ENCODE data around the gene AMDHD2. TPM values are rescaled to one million over a fixed set of nuclear protein-coding genes. Genes with fewer than 3 reads are reported as not detected.

AMDHD2 gene
- total RNA-seq, 1 experiment from 2014 or later = 50.3 TPM

DNA sequence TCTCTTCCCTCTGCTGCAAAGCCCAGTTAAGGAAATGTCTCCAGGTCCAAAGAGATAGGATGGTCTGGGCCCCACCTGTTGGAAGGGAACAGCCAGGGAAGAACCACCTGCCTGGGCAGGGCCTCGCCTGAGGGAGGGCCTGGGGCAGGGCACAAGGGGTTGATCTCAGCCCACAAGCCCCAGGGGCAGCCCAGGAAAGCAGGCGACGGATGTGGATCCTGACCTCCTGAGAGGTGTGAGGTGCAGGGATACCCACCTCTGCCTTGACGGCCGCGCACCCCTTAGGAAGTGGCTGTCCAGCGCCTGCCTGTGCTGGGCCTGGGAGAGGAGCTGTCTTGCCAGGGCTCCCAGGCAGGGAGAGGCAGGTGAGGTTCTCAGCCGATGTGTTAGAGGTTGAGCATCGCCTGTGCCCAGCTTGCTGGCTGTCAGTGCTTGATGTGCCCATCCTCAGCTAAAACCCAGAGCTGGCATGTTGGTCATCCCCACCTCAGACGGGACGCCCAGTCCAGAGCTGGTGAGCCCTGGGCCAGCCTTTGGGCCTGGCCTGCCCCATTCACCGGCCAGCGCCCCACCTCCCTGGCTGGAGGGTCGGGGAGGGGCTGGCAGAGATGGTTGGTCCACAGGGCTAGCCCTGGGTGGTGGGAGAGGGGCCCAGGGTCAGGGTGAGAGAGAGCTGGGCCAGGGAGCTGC is 10.6 kb downstream of the AMDHD2 start:
- Histone ChIP-seq H4K20me1 (ENCODE audit: low read length) (no peaks in the 10 kb centered on the region), H3K9me2 (replicated peaks; ENCODE audit: low read length) (no peaks in the 10 kb centered on the region), H3K27me3 (ENCODE audit: low read length) (no peaks in the 10 kb centered on the region), H3K4me1 (ENCODE audit: insufficient read depth, low read length) (peaks cover 4% of the 10 kb centered on the region; the same call in 1 of the 2 replicates), H3K4me2 (ENCODE audit: low read length) (peak overlapping the region; percentile 81; the same call in 1 of the 2 replicates), H2AFZ (ENCODE audit: low read length) (no peak overlapping the region), H3K27ac (ENCODE audit: low read length) (no peak overlapping the region), H3K4me3 (ENCODE audit: low read length) (no peak overlapping the region), H3K9ac (ENCODE audit: low read length) (no peak overlapping the region), H3F3A (ENCODE audit: low read length, unreplicated experiment) (no peaks in the 10 kb centered on the region), H3K79me2 (ENCODE audit: low read length) (no peaks in the 10 kb centered on the region), H3K9me3 (ENCODE audit: low read length) (no peaks in the 10 kb centered on the region), H3K36me3 (ENCODE audit: low read depth, low read length) (no peaks in the 10 kb centered on the region; the same call in 1 of the 2 replicates)
- ATAC-seq = no peak
- no peak for TF ChIP-seq EZH2phosphoT487 (IDR thresholded peaks at IDR 0.05; ENCODE audit: borderline replicate concordance, low read length)
- no peak for TF ChIP-seq EZH2 (IDR thresholded peaks at IDR 0.05; ENCODE audit: low read length, unreplicated experiment)
- TF ChIP-seq, protein P1, sequence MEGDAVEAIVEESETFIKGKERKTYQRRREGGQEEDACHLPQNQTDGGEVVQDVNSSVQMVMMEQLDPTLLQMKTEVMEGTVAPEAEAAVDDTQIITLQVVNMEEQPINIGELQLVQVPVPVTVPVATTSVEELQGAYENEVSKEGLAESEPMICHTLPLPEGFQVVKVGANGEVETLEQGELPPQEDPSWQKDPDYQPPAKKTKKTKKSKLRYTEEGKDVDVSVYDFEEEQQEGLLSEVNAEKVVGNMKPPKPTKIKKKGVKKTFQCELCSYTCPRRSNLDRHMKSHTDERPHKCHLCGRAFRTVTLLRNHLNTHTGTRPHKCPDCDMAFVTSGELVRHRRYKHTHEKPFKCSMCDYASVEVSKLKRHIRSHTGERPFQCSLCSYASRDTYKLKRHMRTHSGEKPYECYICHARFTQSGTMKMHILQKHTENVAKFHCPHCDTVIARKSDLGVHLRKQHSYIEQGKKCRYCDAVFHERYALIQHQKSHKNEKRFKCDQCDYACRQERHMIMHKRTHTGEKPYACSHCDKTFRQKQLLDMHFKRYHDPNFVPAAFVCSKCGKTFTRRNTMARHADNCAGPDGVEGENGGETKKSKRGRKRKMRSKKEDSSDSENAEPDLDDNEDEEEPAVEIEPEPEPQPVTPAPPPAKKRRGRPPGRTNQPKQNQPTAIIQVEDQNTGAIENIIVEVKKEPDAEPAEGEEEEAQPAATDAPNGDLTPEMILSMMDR (conservative IDR thresholded peaks at IDR 0.05; ENCODE audit: low read depth, low read length) = no peak
- DNase-seq = no peak
- CTCF ChIA-PET = no interaction called here
- POLR2A ChIA-PET (ENCODE audit: unreplicated experiment) = interaction anchor here (0.5 kb wide), 1 partner anchor 10 kb away, joined by 14 read pairs; no protein-coding TSS in a partner anchor
- intact Hi-C loops (cut with micrococcal nuclease) = no loop called here
- BruUV-seq (replicated peaks) = TSS peak; percentile 8

DNA sequence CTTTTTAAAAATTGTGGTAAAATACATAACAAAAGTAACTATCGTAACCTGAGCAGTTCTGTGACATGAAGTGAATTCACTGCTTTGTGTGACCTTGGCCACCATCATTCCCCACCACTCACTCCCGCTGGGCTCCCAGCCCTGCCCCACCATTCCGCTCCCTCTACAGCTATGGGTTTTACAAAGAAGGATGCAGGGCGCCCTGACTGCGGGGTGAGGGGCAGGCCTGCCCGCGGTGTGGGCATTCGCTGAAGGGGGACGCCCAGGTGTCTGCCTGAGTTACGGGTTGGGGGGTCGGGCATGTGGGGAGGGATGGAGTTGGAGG is 11.2 kb downstream of the AMDHD2 start, which contains the start of gene CEMP1:
Gene CEMP1, minus strand, starts transcription at position 38 of the 325 bp plus-strand sequence. CDS start 335 bp downstream, outside the sequence.
- no TSS peak for BruUV-seq (replicated peaks)
- no peak for DNase-seq
- CTCF ChIA-PET = no interaction called here
- peak within 1 kb of the TSS; percentile 70 for H3K9ac ChIP-seq (ENCODE audit: low read length)
- peak within 1 kb of the TSS; percentile 63 for H2AFZ ChIP-seq (ENCODE audit: low read length)
- H3K27me3 ChIP-seq (ENCODE audit: low read length) = no peaks in the 10 kb centered on the region
- H4K20me1 ChIP-seq (ENCODE audit: low read length) = no peaks in the 10 kb centered on the region
- H3K9me3 ChIP-seq (ENCODE audit: low read length) = no peaks in the 10 kb centered on the region
- POLR2A ChIA-PET (ENCODE audit: unreplicated experiment) = interaction anchor here (0.5 kb wide), 1 partner anchor 10 kb away, joined by 14 read pairs; no protein-coding TSS in a partner anchor
- H3K4me1 ChIP-seq (ENCODE audit: insufficient read depth, low read length) = peaks cover 7% of the 10 kb centered on the region; the same call in 1 of the 2 replicates
- ATAC-seq = no peak
- TF ChIP-seq EZH2 (IDR thresholded peaks at IDR 0.05; ENCODE audit: low read length, unreplicated experiment) (no peak), EZH2phosphoT487 (IDR thresholded peaks at IDR 0.05; ENCODE audit: borderline replicate concordance, low read length) (no peak)
- TF ChIP-seq, protein P1 (conservative IDR thresholded peaks at IDR 0.05; ENCODE audit: low read depth, low read length) = no peak
- H3K4me2 ChIP-seq (ENCODE audit: low read length) = peak within 1 kb of the TSS; percentile 94
- intact Hi-C loops (cut with micrococcal nuclease) = no loop called here
- H3K79me2 ChIP-seq (ENCODE audit: low read length) = no peaks in the 10 kb centered on the region
- H3K36me3 ChIP-seq (ENCODE audit: low read depth, low read length) = no peaks in the 10 kb centered on the region; the same call in 1 of the 2 replicates
- H3K27ac ChIP-seq (ENCODE audit: low read length) = peak within 1 kb of the TSS; percentile 51
- H3F3A ChIP-seq (ENCODE audit: low read length, unreplicated experiment) = no peaks in the 10 kb centered on the region
- H3K9me2 ChIP-seq (replicated peaks; ENCODE audit: low read length) = no peaks in the 10 kb centered on the region
- H3K4me3 ChIP-seq (ENCODE audit: low read length) = peak within 1 kb of the TSS; percentile 69

Measured in PC-3 (cell line).